GM08714 (cell line): ENCODE measurements around the gene AGER.

Experiments
- H3K4me3 ChIP-seq: fragments of 200-500 bp; sonication (Bioruptor generic); 2 replicates; pipeline ENCODE4 v1.5.1; 2014; ENCODE audit warnings: mild to moderate bottlenecking, low read length, inconsistent platforms
- ZNF274 ChIP-seq: IDR thresholded peaks from 2 replicates; pipeline ENCODE4 v1.6.1; 2012; ENCODE audit warnings: mild to moderate bottlenecking, low read depth, low read length

The AGER gene

DNA sequence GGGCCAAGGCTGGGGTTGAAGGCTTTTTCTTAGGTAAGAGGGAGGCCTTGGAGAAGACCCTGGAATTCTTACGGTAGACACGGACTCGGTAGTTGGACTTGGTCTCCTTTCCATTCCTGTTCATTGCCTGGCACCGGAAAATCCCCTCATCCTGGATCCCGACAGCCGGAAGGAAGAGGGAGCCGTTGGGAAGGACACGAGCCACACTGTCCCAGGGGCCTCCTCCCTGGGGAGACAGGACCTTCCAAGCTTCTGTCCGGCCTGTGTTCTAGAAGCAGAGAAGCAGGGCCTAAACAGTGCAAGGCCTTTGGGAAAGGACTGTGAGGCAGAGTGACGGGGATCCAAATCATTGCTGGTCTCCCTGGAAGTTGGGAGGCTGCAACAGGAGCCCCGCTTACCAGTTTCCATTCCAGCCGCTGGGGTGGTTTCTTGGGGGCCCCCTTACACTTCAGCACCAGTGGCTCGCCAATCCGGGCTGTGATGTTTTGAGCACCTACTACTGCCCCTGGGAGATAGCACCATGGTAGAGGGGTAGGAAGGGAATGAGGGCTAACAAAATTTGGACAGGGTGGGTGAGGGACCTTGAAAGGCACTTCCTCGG is 470 bp downstream of the AGER start:
- no peak for TF ChIP-seq ZNF274
- no peak overlapping the region for H3K4me3 ChIP-seq

GRCh38 chr6:32183030-32183429 is 1.0 kb downstream of the AGER start:
- TF ChIP-seq ZNF274: no peak
- H3K4me3 ChIP-seq: no peak overlapping the region

DNA sequence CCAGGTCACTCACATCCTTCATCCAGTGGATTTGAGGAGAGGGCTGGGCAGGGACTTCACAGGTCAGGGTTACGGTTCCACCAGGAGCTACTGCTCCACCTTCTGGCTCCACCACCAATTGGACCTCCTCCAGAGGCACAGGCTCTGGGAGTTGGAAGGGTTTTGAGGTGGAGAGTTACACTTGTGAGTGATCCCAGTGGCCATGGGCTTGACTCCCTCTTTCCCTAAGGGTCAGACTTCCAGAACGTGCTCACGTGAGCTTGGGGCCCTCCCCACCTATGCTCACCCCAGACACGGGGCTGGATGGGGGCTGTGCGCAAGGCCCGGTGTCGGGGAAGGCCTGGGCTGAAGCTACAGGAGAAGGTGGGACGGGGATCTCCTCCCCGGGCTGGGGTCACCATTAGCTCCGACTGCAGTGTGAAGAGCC is 1.5 kb downstream of the AGER start:
- no peak overlapping the region for H3K4me3 ChIP-seq
- TF ChIP-seq ZNF274: no peak

GRCh38 chr6:32181915-32182529 is 2.0 kb downstream of the AGER start:
- no peak for TF ChIP-seq ZNF274
- H3K4me3 ChIP-seq: no peak overlapping the region

DNA sequence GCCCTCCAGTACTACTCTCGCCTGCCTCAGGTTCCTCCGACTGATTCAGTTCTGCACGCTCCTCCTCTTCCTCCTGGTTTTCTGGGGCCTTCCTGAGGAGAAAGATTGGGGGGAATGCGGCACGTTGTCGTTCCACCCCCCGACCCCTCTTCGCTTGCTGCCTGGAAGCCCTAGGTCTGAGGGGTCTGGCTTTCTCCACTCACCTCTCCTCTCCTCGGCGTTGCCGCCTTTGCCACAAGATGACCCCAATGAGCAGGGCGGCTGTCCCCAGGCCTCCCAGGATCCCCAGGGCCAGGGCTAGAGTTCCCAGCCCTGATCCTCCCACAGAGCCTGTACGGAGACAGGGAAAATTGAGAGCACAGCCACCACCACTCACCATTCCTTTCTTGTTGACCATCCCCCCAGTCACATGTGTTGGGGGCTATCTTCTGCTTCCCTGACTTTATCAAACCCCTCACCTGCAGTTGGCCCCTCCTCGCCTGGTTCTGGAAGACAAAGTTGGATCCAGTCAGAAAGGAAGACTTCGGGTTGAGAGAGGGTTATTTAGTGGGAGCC is 2.8 kb downstream of the AGER start:
- no peak overlapping the region for H3K4me3 ChIP-seq
- TF ChIP-seq ZNF274: no peak

DNA sequence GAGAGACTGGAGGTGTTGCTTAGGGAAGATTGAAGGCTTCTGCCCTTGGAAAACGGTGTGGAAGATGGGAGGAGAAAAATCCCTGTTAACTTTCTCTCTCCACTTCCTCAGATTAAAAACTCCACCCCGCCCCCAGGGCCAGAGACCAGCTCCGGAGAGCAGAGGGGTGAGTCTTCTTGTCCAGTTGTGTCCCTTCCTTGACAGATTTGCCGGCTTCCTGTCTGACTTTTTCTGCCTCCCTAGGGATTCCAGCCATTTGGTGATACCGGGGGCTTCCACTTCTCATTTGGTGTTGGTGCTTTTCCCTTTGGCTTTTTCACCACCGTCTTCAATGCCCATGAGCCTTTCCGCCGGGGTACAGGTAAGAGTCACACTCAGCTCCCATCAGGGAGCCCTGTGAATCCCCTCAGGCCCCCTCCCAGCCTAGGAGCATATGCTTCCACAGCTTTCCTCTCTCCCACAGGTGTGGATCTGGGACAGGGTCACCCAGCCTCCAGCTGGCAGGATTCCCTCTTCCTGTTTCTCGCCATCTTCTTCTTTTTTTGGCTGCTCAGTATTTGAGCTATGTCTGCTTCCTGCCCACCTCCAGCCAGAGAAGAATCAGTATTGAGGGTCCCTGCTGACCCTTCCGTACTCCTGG is 4.2 kb downstream of the AGER start:
- TF ChIP-seq ZNF274: no peak
- no peak overlapping the region; the same call in 1 of the 2 replicates for H3K4me3 ChIP-seq

GRCh38 chr6:32178547-32179440 is 5.3 kb downstream of the AGER start:
- TF ChIP-seq ZNF274: no peak
- H3K4me3 ChIP-seq: peak overlapping the region; percentile 92

DNA sequence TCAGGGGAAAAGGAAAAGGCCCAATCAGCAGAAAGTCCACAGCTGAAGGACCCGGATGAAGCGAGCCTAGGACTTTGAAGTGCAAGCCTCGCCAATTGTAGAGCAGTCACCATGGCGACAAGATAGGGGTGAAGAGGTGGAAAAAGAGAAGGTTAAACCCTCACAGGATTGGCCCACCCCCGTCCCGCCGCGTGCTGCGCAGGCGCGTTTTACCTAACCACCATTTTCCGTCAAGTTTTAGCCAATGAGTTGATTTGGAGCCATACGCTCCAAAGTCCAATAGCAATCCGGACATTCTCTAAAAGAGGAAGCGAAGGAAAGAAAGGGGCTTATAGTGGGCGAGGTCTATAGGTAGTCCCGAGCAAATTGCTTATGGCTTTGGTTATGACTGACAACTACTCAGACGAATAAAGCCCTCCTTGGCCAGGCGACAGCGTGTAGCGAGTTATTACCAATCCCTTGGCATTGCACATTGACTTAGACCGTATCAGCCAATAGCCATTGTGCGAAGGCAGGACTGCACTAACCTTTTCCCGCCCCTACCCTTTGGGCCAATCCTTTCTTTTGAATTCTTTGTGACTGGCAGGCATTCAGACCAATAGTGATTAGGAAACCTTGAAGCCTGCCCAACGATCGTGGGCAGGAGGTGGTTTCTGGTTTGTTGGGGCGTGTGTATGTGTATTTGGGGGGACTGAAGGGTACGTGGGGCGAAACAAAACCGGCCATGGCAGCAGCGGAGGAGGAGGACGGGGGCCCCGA is 6.1 kb downstream of the AGER start, which contains the start of gene RNF5:
RNF5 (plus strand) TSS at position 618 of the 759 bp plus-strand sequence; CDS start at position 725, 107 bp downstream.
- peak within 1 kb of the TSS; percentile 92 for H3K4me3 ChIP-seq
- TF ChIP-seq ZNF274: no peak

- TF ChIP-seq ZNF274: no peak
- H3K4me3 ChIP-seq: peak overlapping the region; percentile 80
These were observed 6.8 kb downstream of the AGER start for GRCh38 chr6:32177183-32177787.

GRCh38 chr6:32176476-32177182 is 7.4 kb downstream of the AGER start:
- TF ChIP-seq ZNF274: no peak
- H3K4me3 ChIP-seq: peak overlapping the region; percentile 80

DNA sequence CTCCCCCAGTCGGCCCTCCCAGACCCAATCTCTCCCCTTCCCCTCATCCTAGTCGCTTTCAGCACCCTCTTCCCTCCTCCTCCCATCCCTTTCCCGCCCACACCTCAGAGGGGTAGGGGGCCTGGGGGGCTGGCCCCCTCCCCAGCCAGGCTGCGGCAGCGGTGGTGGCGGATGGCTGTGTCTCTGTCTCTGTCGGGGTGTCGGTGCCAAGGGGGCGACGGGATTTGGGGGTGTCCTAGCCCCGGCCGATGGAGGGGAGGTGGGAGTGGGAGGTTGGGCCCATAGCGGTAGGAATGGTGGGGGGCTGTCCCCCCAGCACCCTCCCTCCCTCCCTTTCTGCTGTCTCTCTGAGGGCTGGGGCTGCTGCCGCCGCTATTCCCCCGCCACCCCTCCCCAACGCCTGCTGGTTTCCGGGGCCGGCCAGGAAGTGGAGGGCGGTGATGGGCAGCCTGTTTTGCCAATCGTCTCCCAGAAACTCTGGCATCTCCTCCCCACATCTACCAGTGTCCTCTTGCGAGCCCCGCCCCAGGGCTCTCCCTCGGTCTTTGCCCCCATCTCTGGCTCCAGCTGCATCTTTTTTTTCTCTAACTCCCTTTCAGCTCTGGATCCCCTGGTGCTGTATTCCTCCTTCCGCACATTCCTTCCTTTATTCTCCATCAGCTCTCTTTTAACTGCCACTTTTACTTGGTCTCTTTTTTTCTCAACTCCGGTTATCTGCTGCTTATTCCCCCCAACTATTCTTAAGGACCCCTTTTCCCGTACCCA is 8.2 kb downstream of the AGER start, which contains the start of gene AGPAT1:
AGPAT1 (minus strand) TSS at position 374 of the 765 bp plus-strand sequence. CDS start 4,588 bp downstream, outside the sequence.
- peak within 1 kb of the TSS; percentile 81 for H3K4me3 ChIP-seq
- TF ChIP-seq ZNF274: no peak
